Spleen (tissue), 11 donors: ENCODE results near the gene ATRIP. TPM values are rescaled to one million over a fixed set of nuclear protein-coding genes. Genes with fewer than 3 reads are reported as not detected.

Source experiments
- DNase-seq: peaks from one replicate; pipeline ENCODE4 v3.0.0-alpha.2; 2020
- H3K27ac ChIP-seq, 8 donors: fragments of 200-600 bp; sonication (generic) in 7 of 8; 1 replicate in 4 of 8; 2 replicates in 4 of 8; pipeline versions ENCODE4 v1.5.0 to v1.8.0; 2016 to 2021; ENCODE audit warnings: inconsistent platforms in 4 of 8, mild to moderate bottlenecking in 4 of 8, moderate library complexity in 1 of 8
- H3K27me3 ChIP-seq, 7 donors: fragments of 200-600 bp; sonication (generic) in 6 of 7; replicated peaks in 1 of 7; 1 replicate in 4 of 7; 2 replicates in 3 of 7; pipeline versions ENCODE4 v1.5.0 to v1.8.0; 2016 to 2021; ENCODE audit warnings: inconsistent platforms in 3 of 7, mild to moderate bottlenecking in 1 of 7
- H3K36me3 ChIP-seq, 6 donors: fragments of 200-600 bp; sonication (generic) in 5 of 6; 1 replicate in 4 of 6; 2 replicates in 2 of 6; pipeline versions ENCODE4 v1.5.0 to v1.8.0; 2016 to 2021; ENCODE audit warnings: inconsistent platforms in 2 of 6
- H3K4me1 ChIP-seq, 6 donors: fragments of 200-600 bp; sonication (generic) in 5 of 6; 1 replicate in 3 of 6; 2 replicates in 3 of 6; pipeline versions ENCODE4 v1.5.0 to v1.8.0; 2016 to 2021; ENCODE audit warnings: inconsistent platforms in 3 of 6
- H3K4me3 ChIP-seq, 8 donors: fragments of 200-600 bp; sonication (generic) in 7 of 8; 1 replicate in 4 of 8; 2 replicates in 4 of 8; pipeline versions ENCODE4 v1.5.0 to v1.8.0; 2016 to 2021; ENCODE audit warnings: inconsistent platforms in 4 of 8, mild to moderate bottlenecking in 4 of 8, moderate library complexity in 2 of 8
- H3K9me3 ChIP-seq, 8 donors: fragments of 200-600 bp; sonication (generic) in 7 of 8; 1 replicate in 4 of 8; 2 replicates in 4 of 8; pipeline versions ENCODE4 v1.5.0 to v1.8.0; 2016 to 2021; ENCODE audit warnings: inconsistent platforms in 4 of 8
- CTCF ChIP-seq, 11 experiments: fragments of 200-600 bp in 7 of 11; fragments of 450-650 bp in 4 of 11; sonication (generic) in 4 of 11; IDR thresholded peaks in 8 of 11; conservative IDR thresholded peaks in 3 of 11; 1 replicate in 7 of 11; 2 replicates in 4 of 11; pipeline versions ENCODE4 v1.4.0 to v1.8.0; 2016 to 2021; ENCODE audit warnings: antibody characterized with exemption in 11 of 11, inconsistent platforms in 4 of 11, mild to moderate bottlenecking in 1 of 11
- POLR2A ChIP-seq, 3 donors: fragments of 450-650 bp; IDR thresholded peaks; one replicate each; pipeline ENCODE4 v1.5.1; 2017; ENCODE audit warnings: antibody characterized with exemption in 3 of 3, mild to moderate bottlenecking in 1 of 3
- POLR2AphosphoS5 ChIP-seq, 3 donors: sonication (generic); formaldehyde crosslinking; IDR thresholded peaks; one replicate each; pipeline ENCODE4 v1.5.1; 2017; ENCODE audit warnings: antibody characterized with exemption in 3 of 3
- WGBS, 5 donors: extraction: QIAGEN DNeasy Blood & Tissue Kit in 3 of 5; methylation state at CpG; one replicate each; pipeline versions ENCODE4 v1.1.5 to v1.1.7; 2013 to 2018; 5-methylcytosine and 5-hydroxymethylcytosine counted together
- intact Hi-C: fragments of 100-400 bp; cut with DNase I; formaldehyde crosslinking; loops from one replicate; pipeline ENCODE4 v1.15.0; 2023; ENCODE audit warnings: low total_unique reads
- polyA plus RNA-seq, 3 donors: library from polyadenylated mRNA; stranded (reverse); fragments of 200-250 nt; gene quantifications; one replicate each; pipeline ENCODE4 v1.2.1, GENCODE V29; 2013
- total RNA-seq, 7 donors: library from RNA; depleted of rRNA in 3 of 7; stranded (reverse); fragments of >200 nt in 3 of 7; fragmentation: NEBNext Ultra II Directional in 4 of 7; extraction: Animal tissue kit (Norgen Biotek cat#: 25700) in 4 of 7; gene quantifications; one replicate each; pipeline versions ENCODE4 v1.1.0 to v1.2.1, GENCODE V29; 2016 to 2021
- donor health status: healthy with polysubstance abuse.
- donor health status: DM: no; HTN: no; CAD: no; lungs with moderate emphysema.
- donor health status: DM: no; HTN: no; CAD: no.
- donor health status: Bipolar disorder and iron deficiency.
- donor health status: healthy.
- donor health status: DM: no; HTN: no; CAD: no.
- donor health status: DM: yes; HTN: yes; CAD: no.

The ATRIP gene
- total and polyA plus RNA-seq, 10 donors = 5.2 to 10.0 (median 6.8) TPM

- Histone ChIP-seq H3K9me3 (no peaks in the 10 kb centered on the region), H3K27me3 (no peaks in the 10 kb centered on the region), H3K36me3 (peaks cover 0 to 76% (median 8%) of the 10 kb centered on the region in 6 donors), H3K27ac (peak overlapping the region in 3 of 8 donors; percentile 32 to 42 (median 33)), H3K4me1 (peaks cover 0 to 12% (median 9%) of the 10 kb centered on the region in 6 donors), H3K4me3 (no peak overlapping the region)
- no peak for DNase-seq
- 54 to 72% (median 65%) methylated on average over 7 of the region's 7 CpGs for whole genome bisulfite sequencing, 5 donors
- intact Hi-C loops = no loop called here
- TF ChIP-seq CTCF (IDR thresholded peaks at IDR 0.05 in 8 of 11, conservative IDR thresholded peaks at IDR 0.05 in 3 of 11) (no peak), POLR2AphosphoS5 (IDR thresholded peaks at IDR 0.05) (peak in 1 of 3 donors; percentile 23)
Observed at GRCh38 chr3:48492461-48493202, 46.1 kb downstream of the ATRIP start.

GRCh38 chr3:48493203-48493501 lies 46.6 kb downstream of the ATRIP start:
- DNase-seq = no peak
- Histone ChIP-seq H3K27ac (peak overlapping the region in 3 of 8 donors; percentile 32 to 42 (median 33)), H3K27me3 (no peaks in the 10 kb centered on the region), H3K36me3 (peaks cover 0 to 82% (median 11%) of the 10 kb centered on the region in 6 donors), H3K4me1 (peaks cover 0 to 12% (median 9%) of the 10 kb centered on the region in 6 donors), H3K4me3 (no peak overlapping the region), H3K9me3 (peaks cover 0 to 2% (median 0%) of the 10 kb centered on the region in 8 donors)
- TF ChIP-seq POLR2AphosphoS5 (IDR thresholded peaks at IDR 0.05) (no peak), CTCF (IDR thresholded peaks at IDR 0.05 in 8 of 11, conservative IDR thresholded peaks at IDR 0.05 in 3 of 11) (no peak), POLR2A (IDR thresholded peaks at IDR 0.05) (no peak)
- 89 to 98% (median 94%) methylated on average over 3 of the region's 3 CpGs for WGBS, 5 donors
- intact Hi-C loops = no loop called here

- H3K4me1 ChIP-seq = peaks cover 12 to 51% (median 35%) of the 10 kb centered on the region in 6 donors
- intact Hi-C loops = loop anchor here (10.0 kb wide), 1 partner anchor 56 kb away; the partner anchor contains the start of genes ATRIP, CCDC51 and TMA7
- peak overlapping the region in 2 of 8 donors; percentile 38 to 97 for H3K27ac ChIP-seq
- H3K9me3 ChIP-seq = peaks cover 0 to 5% (median 0%) of the 10 kb centered on the region in 8 donors
- peaks cover 0 to 58% (median 13%) of the 10 kb centered on the region in 6 donors for H3K36me3 ChIP-seq
- peak; percentile 32 for DNase-seq
- no peak for TF ChIP-seq POLR2A (IDR thresholded peaks at IDR 0.05)
- no peak for TF ChIP-seq CTCF (IDR thresholded peaks at IDR 0.05 in 8 of 11, conservative IDR thresholded peaks at IDR 0.05 in 3 of 11)
- no peak for TF ChIP-seq POLR2AphosphoS5 (IDR thresholded peaks at IDR 0.05)
- no peaks in the 10 kb centered on the region for H3K27me3 ChIP-seq
- 88 to 96% (median 94%) methylated on average over 4 to 5 of the region's 5 CpGs for WGBS, 5 donors
- no peak overlapping the region for H3K4me3 ChIP-seq
Observed at GRCh38 chr3:48500656-48501055, 54.1 kb downstream of the ATRIP start.

GRCh38 chr3:48501196-48501595 lies 54.7 kb downstream of the ATRIP start:
- Histone ChIP-seq H3K9me3 (peaks cover 0 to 5% (median 0%) of the 10 kb centered on the region in 8 donors), H3K27ac (peak overlapping the region in 2 of 8 donors; percentile 38 to 97), H3K4me1 (peaks cover 12 to 53% (median 35%) of the 10 kb centered on the region in 6 donors), H3K36me3 (peaks cover 0 to 52% (median 11%) of the 10 kb centered on the region in 6 donors), H3K27me3 (no peaks in the 10 kb centered on the region), H3K4me3 (no peak overlapping the region)
- TF ChIP-seq POLR2A (IDR thresholded peaks at IDR 0.05) (no peak), CTCF (IDR thresholded peaks at IDR 0.05 in 8 of 11, conservative IDR thresholded peaks at IDR 0.05 in 3 of 11) (no peak), POLR2AphosphoS5 (IDR thresholded peaks at IDR 0.05) (peak in 1 of 3 donors; percentile 26)
- intact Hi-C loops = loop anchor here (10.0 kb wide), 1 partner anchor 56 kb away; the partner anchor contains the start of genes ATRIP, CCDC51 and TMA7
- WGBS, 5 donors = 80 to 90% (median 84%) methylated on average over 5 to 7 of the region's 7 CpGs
- peak; percentile 63 for DNase-seq
